Prostate gland (tissue), 2 donors: ENCODE measurements around the gene KISS1.

Experiments
- POLR2A ChIP-seq: fragments of 450-650 bp; IDR thresholded peaks from one replicate; pipeline ENCODE4 v1.6.1; 2016; ENCODE audit warnings: antibody characterized with exemption, mild to moderate bottlenecking
- POLR2AphosphoS5 ChIP-seq: sonication (generic); formaldehyde crosslinking; IDR thresholded peaks from one replicate; pipeline ENCODE4 v1.6.1; 2017; ENCODE audit warnings: antibody characterized with exemption
- TF ChIP-seq, protein P1 (sequence below), 4 experiments: fragments of 200-600 bp in 2 of 4; fragments of 450-650 bp in 2 of 4; sonication (generic) in 2 of 4; IDR thresholded peaks; 1 replicate in 3 of 4; 2 replicates in 1 of 4; pipeline ENCODE4 v1.5.1; 2016 to 2019; ENCODE audit warnings: antibody characterized with exemption in 4 of 4, mild to moderate bottlenecking in 2 of 4, moderate library complexity in 2 of 4

DNA sequence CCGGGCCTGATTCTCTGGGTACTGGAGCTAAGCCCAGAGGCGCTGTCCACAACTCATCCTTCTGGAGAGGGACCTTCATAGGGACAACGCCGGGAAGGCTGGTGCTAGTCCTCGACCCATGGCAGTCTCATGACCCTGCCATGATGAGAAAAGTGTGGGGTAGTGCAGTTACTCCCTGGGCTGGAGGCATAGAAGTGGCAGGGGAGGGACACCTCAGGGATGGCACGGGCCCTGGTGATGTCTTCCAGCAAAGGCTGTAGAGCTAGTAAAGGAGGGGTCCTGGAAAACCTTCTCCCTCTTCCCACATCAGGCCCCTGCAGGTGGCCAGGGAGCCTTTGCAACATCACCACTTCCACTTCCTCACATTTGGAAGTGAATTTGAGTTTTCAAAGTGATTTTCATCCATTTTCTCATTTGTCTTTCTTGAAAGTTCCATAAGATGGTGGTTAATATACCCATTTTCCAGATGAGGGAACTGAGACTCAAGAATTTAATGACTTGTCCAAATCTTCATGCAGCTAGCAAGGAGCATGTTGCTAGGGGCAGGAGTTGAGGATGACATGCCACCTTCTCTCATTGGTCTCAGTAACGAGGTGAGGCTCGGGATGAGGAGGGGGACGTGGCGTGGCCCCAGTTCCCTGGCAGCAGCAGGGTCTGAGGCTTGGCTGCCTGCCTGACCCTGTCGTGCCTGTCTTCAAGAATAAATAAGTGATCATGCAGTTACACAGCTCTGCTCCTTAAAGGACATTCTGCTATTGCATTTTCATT lies 20.8 kb upstream of the KISS1 start:
- TF ChIP-seq POLR2A (no peak), POLR2AphosphoS5 (no peak)
- TF ChIP-seq, protein P1, sequence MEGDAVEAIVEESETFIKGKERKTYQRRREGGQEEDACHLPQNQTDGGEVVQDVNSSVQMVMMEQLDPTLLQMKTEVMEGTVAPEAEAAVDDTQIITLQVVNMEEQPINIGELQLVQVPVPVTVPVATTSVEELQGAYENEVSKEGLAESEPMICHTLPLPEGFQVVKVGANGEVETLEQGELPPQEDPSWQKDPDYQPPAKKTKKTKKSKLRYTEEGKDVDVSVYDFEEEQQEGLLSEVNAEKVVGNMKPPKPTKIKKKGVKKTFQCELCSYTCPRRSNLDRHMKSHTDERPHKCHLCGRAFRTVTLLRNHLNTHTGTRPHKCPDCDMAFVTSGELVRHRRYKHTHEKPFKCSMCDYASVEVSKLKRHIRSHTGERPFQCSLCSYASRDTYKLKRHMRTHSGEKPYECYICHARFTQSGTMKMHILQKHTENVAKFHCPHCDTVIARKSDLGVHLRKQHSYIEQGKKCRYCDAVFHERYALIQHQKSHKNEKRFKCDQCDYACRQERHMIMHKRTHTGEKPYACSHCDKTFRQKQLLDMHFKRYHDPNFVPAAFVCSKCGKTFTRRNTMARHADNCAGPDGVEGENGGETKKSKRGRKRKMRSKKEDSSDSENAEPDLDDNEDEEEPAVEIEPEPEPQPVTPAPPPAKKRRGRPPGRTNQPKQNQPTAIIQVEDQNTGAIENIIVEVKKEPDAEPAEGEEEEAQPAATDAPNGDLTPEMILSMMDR (IDR thresholded peaks at IDR 0.05): no peak
